ENCODE results near the gene STAB2. TPM values are rescaled to one million over a fixed set of nuclear protein-coding genes. Genes with fewer than 3 reads are reported as not detected.
A peak's percentile ranks its signal among the peaks of the same experiment; 100 is the strongest.

The STAB2 gene
- total RNA-seq, 4 donors from 2014 or later: not detected

DNA sequence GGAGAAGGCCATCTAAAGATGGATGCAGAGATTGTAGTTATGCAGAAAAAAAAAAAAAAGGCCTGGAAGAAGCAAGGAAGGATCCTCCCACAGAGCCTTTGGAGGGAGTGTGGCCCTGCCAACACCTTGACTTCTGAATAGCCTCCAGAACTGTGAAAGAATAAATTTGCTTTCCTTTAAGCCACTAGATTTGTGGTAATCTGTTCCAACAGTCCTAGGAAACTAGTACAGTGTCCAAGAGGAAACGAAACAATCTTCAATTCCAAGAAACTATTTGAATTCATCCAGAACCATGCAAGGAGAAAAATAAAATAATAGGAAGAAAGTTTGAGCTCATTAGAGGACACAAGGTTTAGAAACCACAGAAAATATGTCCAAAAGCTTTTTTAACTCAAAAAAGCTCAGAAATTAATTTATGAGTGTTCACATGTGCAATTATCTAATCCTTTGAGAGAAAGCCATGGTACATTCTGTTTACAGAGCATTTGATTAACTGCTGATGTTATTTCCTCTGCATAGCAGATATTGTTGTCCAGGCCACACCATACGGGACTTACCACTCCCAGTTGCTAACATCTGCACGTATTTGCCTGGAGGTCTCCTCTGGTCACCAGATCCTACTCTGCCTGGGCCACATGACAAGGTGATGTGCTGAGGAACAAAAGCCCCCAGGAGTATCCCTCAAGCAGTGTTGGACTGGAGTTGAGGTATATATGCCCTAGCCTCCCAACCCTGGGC is 30.0 kb upstream of the STAB2 start:
- H3K4me3 ChIP-seq: no peak overlapping the region
- no peaks in the 10 kb centered on the region for H3K4me1 ChIP-seq
- intact Hi-C loops (cut with DNase I; ENCODE audit: low total_unique reads): no loop called here
- H3K9me3 ChIP-seq: no peaks in the 10 kb centered on the region
- in situ Hi-C loops (cut with MboI; ENCODE audit: low sequenced_read_pairs in 4 of 4): loop anchor here in 2 of 4 donors (10.0 to 25.0 kb wide), 2 partner anchors 612 to 620 kb away; no protein-coding TSS in a partner anchor
- H3K36me3 ChIP-seq: no peaks in the 10 kb centered on the region
- DNase-seq (peak in 1 of 2 donors; percentile 15), ATAC-seq (peak; percentile 55 to 77)
- TF ChIP-seq, protein P1, sequence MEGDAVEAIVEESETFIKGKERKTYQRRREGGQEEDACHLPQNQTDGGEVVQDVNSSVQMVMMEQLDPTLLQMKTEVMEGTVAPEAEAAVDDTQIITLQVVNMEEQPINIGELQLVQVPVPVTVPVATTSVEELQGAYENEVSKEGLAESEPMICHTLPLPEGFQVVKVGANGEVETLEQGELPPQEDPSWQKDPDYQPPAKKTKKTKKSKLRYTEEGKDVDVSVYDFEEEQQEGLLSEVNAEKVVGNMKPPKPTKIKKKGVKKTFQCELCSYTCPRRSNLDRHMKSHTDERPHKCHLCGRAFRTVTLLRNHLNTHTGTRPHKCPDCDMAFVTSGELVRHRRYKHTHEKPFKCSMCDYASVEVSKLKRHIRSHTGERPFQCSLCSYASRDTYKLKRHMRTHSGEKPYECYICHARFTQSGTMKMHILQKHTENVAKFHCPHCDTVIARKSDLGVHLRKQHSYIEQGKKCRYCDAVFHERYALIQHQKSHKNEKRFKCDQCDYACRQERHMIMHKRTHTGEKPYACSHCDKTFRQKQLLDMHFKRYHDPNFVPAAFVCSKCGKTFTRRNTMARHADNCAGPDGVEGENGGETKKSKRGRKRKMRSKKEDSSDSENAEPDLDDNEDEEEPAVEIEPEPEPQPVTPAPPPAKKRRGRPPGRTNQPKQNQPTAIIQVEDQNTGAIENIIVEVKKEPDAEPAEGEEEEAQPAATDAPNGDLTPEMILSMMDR (IDR thresholded peaks at IDR 0.05 in 4 of 5, conservative IDR thresholded peaks at IDR 0.05 in 1 of 5): no peak
- no peak for TF ChIP-seq POLR2A (IDR thresholded peaks at IDR 0.05)
- peak overlapping the region in 3 of 4 donors; percentile 18 to 47 (median 39) for H3K27ac ChIP-seq
- no peaks in the 10 kb centered on the region for H3K27me3 ChIP-seq

- in situ Hi-C loops (cut with MboI; ENCODE audit: low sequenced_read_pairs in 4 of 4): loop anchor here in 2 of 4 donors (10.0 to 25.0 kb wide), 2 partner anchors 613 to 620 kb away; no protein-coding TSS in a partner anchor
- H3K4me3 ChIP-seq: no peak overlapping the region
- H3K4me1 ChIP-seq: no peaks in the 10 kb centered on the region
- H3K9me3 ChIP-seq: no peaks in the 10 kb centered on the region
- no peak for ATAC-seq
- peak overlapping the region in 3 of 4 donors; percentile 18 to 47 (median 39) for H3K27ac ChIP-seq
- no peaks in the 10 kb centered on the region for H3K27me3 ChIP-seq
- TF ChIP-seq POLR2A (IDR thresholded peaks at IDR 0.05): no peak
- TF ChIP-seq, protein P1 (IDR thresholded peaks at IDR 0.05 in 4 of 5, conservative IDR thresholded peaks at IDR 0.05 in 1 of 5): no peak
- no peaks in the 10 kb centered on the region for H3K36me3 ChIP-seq
- intact Hi-C loops (cut with DNase I; ENCODE audit: low total_unique reads): no loop called here
- DNase-seq: no peak
Observed at GRCh38 chr12:103557628-103558010, 29.5 kb upstream of the STAB2 start.

- intact Hi-C loops (cut with DNase I; ENCODE audit: low total_unique reads) (no loop called here), in situ Hi-C loops (cut with MboI; ENCODE audit: low sequenced_read_pairs in 4 of 4) (loop anchor here in 2 of 4 donors (10.0 to 25.0 kb wide), 2 partner anchors 614 to 622 kb away; no protein-coding TSS in a partner anchor)
- no peak overlapping the region for H3K27ac ChIP-seq
- H3K4me3 ChIP-seq: no peak overlapping the region
- TF ChIP-seq, protein P1 (IDR thresholded peaks at IDR 0.05 in 4 of 5, conservative IDR thresholded peaks at IDR 0.05 in 1 of 5): no peak
- TF ChIP-seq POLR2A (IDR thresholded peaks at IDR 0.05): no peak
- peaks cover 0 to 4% (median 0%) of the 10 kb centered on the region in 3 donors for H3K9me3 ChIP-seq
- ATAC-seq: no peak
- no peaks in the 10 kb centered on the region for H3K36me3 ChIP-seq
- no peak for DNase-seq
- H3K4me1 ChIP-seq: no peaks in the 10 kb centered on the region
- H3K27me3 ChIP-seq: no peaks in the 10 kb centered on the region
Observed at GRCh38 chr12:103558879-103559278, 28.2 kb upstream of the STAB2 start.

DNA sequence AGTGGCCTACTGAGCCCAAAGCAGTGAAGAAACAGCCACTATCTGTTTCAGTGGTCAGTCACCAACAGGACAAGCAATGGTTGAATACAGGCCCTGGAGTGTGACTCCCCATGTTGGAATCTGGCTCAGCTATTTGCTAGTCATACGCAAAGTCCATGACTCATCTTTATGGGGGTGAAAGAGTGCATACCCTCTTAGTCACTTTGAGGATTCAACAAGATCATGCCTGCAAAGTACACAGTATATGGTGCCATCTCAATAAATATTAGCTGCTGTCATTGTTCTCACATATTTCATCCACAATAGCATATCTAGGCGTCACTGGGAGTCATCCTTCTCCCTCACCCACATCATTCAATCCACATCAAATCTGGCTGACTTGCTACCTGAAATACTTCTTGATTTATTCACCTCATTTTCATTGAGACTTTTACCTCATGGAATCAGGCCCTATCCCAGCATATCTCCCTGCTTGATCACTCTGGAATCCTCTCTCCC is 26.4 kb upstream of the STAB2 start:
- peaks cover 0 to 4% (median 0%) of the 10 kb centered on the region in 3 donors for H3K9me3 ChIP-seq
- no peak for ATAC-seq
- in situ Hi-C loops (cut with MboI; ENCODE audit: low sequenced_read_pairs in 4 of 4): loop anchor here in 1 of 4 donors (25.0 kb wide), 1 partner anchor 623 kb away; no protein-coding TSS in a partner anchor

More for the DNA sequence above, 26.4 kb upstream of the STAB2 start:
- TF ChIP-seq POLR2A (IDR thresholded peaks at IDR 0.05): no peak
- TF ChIP-seq, protein P1 (IDR thresholded peaks at IDR 0.05 in 4 of 5, conservative IDR thresholded peaks at IDR 0.05 in 1 of 5): no peak
- Histone ChIP-seq H3K4me1 (no peaks in the 10 kb centered on the region), H3K4me3 (no peak overlapping the region), H3K36me3 (no peaks in the 10 kb centered on the region), H3K27ac (no peak overlapping the region), H3K27me3 (no peaks in the 10 kb centered on the region)
- intact Hi-C loops (cut with DNase I; ENCODE audit: low total_unique reads): no loop called here
- DNase-seq: no peak

All from gastrocnemius medialis (tissue), 4 donors.